AG10803 (cell line): ENCODE results near the gene GSTM4.

ENCODE experiments used
- DNase-seq: peaks from one replicate; pipeline ENCODE4 v3.0.0; 2010; ENCODE audit warnings: low read depth
- H3K4me3 ChIP-seq: 2 replicates; pipeline ENCODE4 v1.5.1; 2011; ENCODE audit warnings: mild to moderate bottlenecking, low read length, control low read depth
- TF ChIP-seq, protein P1 (sequence below): conservative IDR thresholded peaks from 2 replicates; pipeline ENCODE4 v1.5.1; 2011; ENCODE audit warnings: mild to moderate bottlenecking, low read length, control low read depth, inconsistent platforms

GSTM4 gene

DNA sequence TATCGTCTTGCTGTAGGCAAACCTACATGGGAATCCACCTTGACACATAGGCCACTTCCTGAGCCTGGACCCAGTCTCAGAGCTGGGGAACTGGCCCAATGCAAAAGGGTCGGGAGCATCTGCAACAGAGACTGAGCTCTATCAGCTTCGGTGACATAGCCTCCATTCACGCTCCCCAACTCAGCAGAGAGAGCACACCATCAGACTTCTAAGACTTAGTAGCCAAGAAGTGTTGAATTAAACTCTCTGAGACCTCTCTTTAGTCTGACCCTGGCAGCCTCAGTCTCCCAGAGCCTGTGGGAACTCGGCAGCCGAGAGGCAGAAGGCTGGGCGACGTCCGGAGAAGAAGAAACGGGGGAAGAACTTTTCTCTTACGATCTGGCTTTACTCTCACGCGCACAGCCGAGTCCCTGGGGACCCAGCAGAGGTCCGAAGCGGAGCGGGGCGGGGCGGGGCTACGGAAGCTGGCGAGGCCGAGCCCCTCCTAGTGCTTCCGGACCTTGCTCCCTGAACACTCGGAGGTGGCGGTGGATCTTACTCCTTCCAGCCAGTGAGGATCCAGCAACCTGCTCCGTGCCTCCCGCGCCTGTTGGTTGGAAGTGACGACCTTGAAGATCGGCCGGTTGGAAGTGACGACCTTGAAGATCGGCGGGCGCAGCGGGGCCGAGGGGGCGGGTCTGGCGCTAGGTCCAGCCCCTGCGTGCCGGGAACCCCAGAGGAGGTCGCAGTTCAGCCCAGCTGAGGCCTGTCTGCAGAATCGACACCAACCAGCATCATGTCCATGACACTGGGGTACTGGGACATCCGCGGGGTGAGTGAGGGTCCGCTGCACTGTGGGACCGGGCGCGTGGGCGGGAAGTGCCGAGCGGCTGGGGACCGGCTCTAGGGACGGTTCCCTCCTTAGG, at the start of gene GSTM4:
Gene GSTM4, plus strand, starts transcription at position 485 of the 905 bp plus-strand sequence. Its CDS starts 291 bp downstream, at position 776.
- TF ChIP-seq, protein P1, sequence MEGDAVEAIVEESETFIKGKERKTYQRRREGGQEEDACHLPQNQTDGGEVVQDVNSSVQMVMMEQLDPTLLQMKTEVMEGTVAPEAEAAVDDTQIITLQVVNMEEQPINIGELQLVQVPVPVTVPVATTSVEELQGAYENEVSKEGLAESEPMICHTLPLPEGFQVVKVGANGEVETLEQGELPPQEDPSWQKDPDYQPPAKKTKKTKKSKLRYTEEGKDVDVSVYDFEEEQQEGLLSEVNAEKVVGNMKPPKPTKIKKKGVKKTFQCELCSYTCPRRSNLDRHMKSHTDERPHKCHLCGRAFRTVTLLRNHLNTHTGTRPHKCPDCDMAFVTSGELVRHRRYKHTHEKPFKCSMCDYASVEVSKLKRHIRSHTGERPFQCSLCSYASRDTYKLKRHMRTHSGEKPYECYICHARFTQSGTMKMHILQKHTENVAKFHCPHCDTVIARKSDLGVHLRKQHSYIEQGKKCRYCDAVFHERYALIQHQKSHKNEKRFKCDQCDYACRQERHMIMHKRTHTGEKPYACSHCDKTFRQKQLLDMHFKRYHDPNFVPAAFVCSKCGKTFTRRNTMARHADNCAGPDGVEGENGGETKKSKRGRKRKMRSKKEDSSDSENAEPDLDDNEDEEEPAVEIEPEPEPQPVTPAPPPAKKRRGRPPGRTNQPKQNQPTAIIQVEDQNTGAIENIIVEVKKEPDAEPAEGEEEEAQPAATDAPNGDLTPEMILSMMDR: peak; percentile 31
- peak; percentile 71 for DNase-seq
- H3K4me3 ChIP-seq: peak within 1 kb of the TSS; percentile 76

GRCh38 chr1:109609881-109610280, 46.0 kb upstream of the GSTM4 start:
- DNase-seq: peak; percentile 28
- TF ChIP-seq, protein P1: no peak
- no peak overlapping the region for H3K4me3 ChIP-seq

DNA sequence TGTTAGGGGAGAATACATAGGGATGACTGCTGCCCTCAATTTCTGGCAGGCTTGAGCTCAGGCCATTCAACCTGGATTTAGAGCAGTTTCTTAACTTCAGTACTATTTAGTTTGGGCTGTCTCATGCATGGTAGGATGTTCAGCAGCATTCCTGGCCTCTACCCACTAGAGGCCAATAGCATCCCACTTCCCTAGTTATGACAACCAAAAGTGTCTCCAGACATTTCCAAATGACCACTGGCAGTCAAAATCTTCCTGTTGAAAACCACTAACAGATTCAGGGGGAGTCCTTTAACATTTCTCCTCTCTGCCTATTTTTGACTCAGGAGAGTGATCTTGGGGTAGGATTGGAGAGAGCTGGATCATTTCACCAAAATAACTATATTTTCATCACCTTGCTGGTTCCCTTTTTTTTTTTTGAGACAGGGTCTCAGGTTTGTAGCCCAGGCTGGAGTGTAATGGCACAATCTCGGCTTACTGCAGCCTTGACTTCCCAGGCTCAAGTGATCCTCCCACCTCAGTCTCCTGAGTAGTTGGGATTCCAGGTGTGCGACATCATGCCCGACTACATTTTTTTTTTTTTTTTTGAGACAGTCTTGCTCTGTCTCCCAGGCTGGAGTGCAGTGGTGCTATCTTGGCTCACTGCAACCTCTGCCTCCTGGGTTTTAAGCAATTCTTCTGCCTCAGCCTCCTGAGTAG, 45.1 kb upstream of the GSTM4 start:
- TF ChIP-seq, protein P1: no peak; the same call in 1 of the 2 replicates
- no peak overlapping the region for H3K4me3 ChIP-seq
- peak; percentile 64 for DNase-seq

DNA sequence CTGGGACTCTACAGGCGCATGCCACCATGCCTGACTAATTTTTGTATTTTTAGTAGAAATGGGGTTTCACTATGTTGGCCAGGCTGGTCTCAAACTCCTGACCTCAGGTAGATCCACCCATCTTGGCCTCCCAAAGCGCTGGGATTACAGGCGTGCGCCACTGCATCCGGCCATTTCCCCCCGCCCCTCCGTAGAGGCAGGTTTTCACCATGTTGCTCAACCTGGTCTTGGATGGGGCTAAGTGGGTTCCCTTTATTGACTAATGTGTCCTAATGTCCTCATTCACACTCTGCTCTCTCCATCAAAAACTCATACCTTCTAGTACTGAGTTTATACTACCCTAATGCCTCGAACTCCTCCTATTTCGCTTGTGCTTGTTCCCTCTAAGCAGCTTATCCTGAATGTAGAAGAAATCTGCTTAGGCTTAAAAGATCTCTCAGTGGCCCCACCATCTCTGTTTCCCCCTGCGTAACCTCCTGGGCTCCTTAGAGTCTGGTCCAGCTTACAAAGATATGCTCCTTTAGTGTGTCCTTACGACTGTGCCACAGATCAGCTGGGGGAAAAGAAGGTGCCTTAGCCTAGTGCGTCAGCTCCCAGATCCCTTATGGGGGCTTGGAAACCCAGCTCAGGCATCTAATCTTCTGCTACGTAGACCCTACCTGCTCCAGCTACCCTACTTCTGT, 44.5 kb upstream of the GSTM4 start:
- DNase-seq: no peak
- H3K4me3 ChIP-seq: no peak overlapping the region
- TF ChIP-seq, protein P1: no peak

GRCh38 chr1:109613361-109614147, 42.3 kb upstream of the GSTM4 start:
- H3K4me3 ChIP-seq: no peak overlapping the region
- TF ChIP-seq, protein P1: no peak
- DNase-seq: peak; percentile 21

DNA sequence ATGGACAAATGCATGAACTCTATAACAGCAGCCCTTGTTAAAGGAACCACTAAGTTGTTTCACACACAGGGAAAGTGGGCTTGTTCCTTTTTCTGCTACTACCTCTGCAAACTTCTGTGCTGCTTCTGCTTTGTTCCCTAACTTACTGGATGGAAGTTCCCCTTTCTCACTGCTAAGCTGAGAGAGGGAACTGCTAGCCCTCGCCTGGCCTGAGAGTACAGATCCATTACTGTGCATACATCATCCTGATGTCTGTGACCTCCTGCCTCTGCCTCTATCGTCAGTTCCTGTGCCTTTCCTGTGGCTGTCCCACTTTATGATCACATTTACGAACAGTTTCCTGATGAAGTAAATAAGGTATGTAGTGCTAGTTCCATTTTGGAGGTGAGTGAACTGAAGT, 40.0 kb upstream of the GSTM4 start:
- DNase-seq: no peak
- TF ChIP-seq, protein P1: no peak
- no peak overlapping the region for H3K4me3 ChIP-seq
